ENCODE measurements around the gene RAD51AP1.

RAD51AP1 gene

GRCh38 chr12:4589941-4590340 lies 51.3 kb downstream of the RAD51AP1 start:
- in situ Hi-C loops (cut with MboI; ENCODE audit: low sequenced_read_pairs), result no loop called here

DNA sequence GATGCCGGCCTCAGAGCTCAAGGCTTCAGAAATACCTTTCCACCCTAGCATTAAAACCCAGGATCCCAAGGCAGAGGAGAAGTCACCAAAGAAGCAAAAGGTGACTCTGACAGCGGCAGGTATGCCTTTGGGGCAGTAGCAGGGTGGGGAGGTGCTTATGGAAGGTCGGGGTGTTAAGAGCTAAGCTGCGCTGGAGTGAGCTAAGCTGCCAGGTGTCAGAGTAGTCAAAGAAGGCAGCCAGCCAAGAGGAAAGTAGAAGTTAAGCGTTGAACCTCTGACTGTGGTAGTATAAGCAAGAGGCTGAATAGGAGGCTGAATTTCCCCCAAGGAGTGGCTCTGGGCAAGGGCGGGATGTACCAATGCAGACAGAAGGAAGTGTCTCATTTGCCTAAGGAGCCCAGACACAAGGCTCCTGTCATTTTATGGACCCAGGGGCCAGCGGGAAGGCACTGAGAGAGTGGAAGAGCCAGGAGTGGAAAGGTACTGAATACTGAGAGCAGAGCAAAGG lies 52.5 kb downstream of the RAD51AP1 start:
- in situ Hi-C loops (cut with MboI; ENCODE audit: low sequenced_read_pairs), result no loop called here

DNA sequence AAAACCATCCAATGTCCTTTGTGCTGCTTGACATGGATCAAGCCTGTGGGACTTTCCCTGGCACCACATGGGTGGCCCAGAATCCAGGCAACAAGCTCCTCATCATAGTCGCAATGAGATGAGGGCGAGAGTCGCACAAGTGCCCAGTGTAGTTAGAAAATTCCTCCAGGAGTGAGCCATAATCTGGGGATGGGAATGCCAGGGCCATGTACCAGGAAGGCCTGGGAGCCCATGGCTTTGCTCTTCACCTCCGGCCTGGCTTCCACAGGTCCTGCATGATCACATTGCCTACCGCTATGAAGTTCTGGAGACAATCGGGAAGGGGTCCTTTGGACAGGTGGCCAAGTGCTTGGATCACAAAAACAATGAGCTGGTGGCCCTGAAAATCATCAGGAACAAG lies 57.2 kb downstream of the RAD51AP1 start:
- in situ Hi-C loops (cut with MboI; ENCODE audit: low sequenced_read_pairs), result no loop called here

- in situ Hi-C loops (cut with MboI; ENCODE audit: low sequenced_read_pairs), result no loop called here
These were observed 64.7 kb downstream of the RAD51AP1 start for GRCh38 chr12:4603421-4603820.

GRCh38 chr12:4603946-4604345 lies 65.3 kb downstream of the RAD51AP1 start:
- in situ Hi-C loops (cut with MboI; ENCODE audit: low sequenced_read_pairs), result no loop called here

DNA sequence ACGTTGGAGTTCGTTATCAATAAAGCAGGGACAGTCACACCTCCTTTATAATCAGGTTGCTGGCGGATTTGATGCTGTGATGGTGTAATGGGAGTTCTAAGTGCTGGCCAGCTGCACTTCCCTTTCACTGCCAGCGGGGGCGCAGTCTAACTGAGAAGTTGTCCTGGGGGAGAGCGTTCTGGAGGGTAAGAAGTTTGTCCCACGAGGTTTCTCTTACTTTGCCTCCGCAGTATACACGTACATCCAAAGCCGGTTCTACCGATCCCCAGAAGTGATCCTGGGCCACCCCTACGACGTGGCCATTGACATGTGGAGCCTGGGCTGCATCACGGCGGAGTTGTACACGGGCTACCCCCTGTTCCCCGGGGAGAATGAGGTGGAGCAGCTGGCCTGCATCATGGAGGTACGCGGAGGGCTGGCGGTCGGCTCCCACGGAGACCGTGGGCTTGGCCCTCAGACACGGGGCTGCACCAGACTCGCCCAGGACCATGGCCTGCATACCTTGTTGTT lies 66.0 kb downstream of the RAD51AP1 start:
- in situ Hi-C loops (cut with MboI; ENCODE audit: low sequenced_read_pairs), result no loop called here

- in situ Hi-C loops (cut with MboI; ENCODE audit: low sequenced_read_pairs), result no loop called here
These were observed 68.4 kb downstream of the RAD51AP1 start for GRCh38 chr12:4607056-4607455.

- in situ Hi-C loops (cut with MboI; ENCODE audit: low sequenced_read_pairs), result no loop called here
These were observed 70.4 kb downstream of the RAD51AP1 start for GRCh38 chr12:4609071-4609470.

All from HL-60/S4 treated with retinoic acid at 250 ng/mL for 4 days and 3 days (cell line).